G401 (cell line): ENCODE data around the gene EIF4B. TPM values are rescaled to one million over a fixed set of nuclear protein-coding genes. Genes with fewer than 3 reads are reported as not detected.
A peak's percentile ranks its signal among the peaks of the same experiment; 100 is the strongest.

Experiments
- DNase-seq: peaks from one replicate; pipeline ENCODE4 v3.0.0-alpha.2; 2015; ENCODE audit warnings: low spot score
- in situ Hi-C: cut with HindIII; loops from 2 replicates; pipeline ENCODE4 v1.10.0; 2016; ENCODE audit warnings: low sequenced_read_pairs, mixed read lengths
- total RNA-seq: library from RNA; depleted of rRNA; stranded (reverse); fragments of >200 nt; shearing (Covaris generic); gene quantifications from 2 replicates; pipeline ENCODE4 v1.2.3, GENCODE V29; 2014

Gene EIF4B
- total RNA-seq, 1 experiment from 2014 or later: 1,229 TPM

DNA sequence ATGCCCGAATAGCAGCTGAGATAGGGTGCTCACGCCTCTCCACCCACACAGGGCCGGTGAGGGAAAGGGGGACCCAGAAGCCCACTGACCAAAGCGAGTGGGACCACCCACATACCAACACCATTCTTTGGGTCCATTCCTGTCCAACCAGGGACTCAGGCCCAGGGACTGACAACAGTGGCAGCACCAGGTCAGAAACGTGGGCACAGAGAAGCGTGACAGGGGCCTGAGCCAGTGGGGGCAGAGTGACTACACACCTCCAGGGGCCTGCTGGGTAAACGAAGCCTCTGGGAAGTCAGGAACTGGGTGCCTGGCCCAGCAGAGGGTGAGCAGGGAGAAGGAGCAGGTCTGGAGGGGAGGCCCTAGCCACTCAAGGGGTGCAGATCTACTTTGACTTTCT, 59.2 kb downstream of the EIF4B start:
- in situ Hi-C loops: no loop called here
- DNase-seq: no peak

DNA sequence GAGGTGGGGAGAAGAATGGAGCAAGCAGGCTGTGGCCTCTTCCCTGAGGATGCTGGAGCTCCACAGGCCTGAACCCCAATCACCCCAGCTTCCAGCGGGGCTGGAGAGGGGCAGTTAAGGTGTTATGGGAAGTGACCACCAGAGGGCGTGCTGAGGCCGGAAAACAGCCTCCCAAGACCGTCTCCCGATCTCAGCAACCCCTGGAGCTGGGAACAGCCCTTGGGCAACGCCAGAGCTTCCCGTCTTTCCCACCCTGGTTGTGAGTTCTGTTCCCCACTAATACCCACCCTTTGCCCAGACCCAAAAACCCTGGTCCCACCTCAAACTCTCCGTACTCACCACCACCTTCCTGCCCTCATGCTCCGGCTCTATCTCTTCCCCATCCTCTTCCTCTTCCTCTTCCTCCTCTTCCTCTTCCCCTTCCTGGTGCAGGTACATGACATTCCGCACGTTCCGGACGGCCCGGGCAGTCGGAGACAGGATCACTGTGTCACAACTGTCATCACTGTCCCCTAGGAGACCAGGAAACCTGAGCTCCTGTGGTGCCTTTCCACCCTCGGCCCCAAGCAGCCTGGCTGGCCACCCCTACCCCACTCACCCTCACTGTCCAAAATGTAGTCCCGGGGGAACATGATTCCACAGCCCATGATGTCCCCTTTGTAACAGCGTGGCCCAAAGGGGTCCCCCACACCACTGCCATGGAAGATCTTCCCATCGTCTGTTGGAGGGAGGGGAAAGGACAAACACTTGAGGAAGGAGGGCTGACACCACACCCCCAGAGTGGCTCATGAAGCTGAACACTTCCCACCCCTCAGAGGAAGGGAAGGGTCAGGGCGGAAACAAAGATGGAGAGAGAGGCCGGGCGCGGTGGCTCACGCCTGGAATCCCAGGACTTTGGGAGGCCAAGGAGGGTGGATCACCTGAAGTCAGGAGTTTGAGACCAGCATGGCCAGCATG, 60.0 kb downstream of the EIF4B start:
- in situ Hi-C loops: no loop called here
- DNase-seq: peak; percentile 75

GRCh38 chr12:53067074-53067992, 61.1 kb downstream of the EIF4B start:
- no peak for DNase-seq
- in situ Hi-C loops: no loop called here

DNA sequence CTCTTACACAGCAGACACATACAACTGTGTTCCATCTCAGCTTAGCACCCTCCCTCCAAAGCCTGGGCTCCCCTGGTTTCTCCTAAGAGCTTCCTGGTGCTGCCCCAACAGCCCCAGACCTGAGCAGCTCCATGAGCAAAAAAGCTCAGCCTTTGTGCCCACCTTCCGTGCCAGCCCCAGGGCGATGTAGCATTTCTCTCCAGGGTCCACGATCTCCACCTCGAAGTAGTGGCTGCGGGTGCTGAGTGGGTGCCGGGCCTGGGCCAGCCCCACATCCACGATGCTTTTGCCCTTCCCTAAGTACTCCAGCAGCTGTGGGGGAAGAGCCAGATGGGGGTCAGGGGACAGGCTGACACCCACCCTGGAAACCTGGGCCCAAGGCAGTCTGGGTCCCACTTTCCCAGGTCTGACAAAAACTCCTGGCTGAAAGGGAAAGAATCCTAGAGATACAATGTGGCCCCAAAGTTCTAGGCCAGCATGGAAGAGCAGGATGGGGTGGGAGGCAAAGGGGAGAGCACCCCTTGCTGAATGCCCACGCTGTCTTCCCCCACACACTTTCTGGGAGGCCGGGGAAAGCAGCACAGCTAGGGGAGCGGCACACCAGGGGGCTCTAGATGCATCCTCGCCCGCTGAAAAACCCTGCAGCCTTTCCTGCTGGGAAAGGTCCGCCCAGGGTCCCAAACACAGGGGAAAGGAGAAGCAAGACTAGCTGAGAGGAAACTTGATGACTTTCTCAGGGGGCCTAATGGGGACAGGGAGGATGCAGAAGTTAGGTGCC, 61.9 kb downstream of the EIF4B start:
- DNase-seq: no peak
- in situ Hi-C loops: no loop called here

- in situ Hi-C loops: no loop called here
- DNase-seq: no peak
Measured at GRCh38 chr12:53068811-53069585, 62.7 kb downstream of the EIF4B start.

- no peak for DNase-seq
- in situ Hi-C loops: loop anchor here (10.0 kb wide), 1 partner anchor 125 kb away; no protein-coding TSS in a partner anchor
Measured at GRCh38 chr12:53069621-53070410, 63.6 kb downstream of the EIF4B start.

DNA sequence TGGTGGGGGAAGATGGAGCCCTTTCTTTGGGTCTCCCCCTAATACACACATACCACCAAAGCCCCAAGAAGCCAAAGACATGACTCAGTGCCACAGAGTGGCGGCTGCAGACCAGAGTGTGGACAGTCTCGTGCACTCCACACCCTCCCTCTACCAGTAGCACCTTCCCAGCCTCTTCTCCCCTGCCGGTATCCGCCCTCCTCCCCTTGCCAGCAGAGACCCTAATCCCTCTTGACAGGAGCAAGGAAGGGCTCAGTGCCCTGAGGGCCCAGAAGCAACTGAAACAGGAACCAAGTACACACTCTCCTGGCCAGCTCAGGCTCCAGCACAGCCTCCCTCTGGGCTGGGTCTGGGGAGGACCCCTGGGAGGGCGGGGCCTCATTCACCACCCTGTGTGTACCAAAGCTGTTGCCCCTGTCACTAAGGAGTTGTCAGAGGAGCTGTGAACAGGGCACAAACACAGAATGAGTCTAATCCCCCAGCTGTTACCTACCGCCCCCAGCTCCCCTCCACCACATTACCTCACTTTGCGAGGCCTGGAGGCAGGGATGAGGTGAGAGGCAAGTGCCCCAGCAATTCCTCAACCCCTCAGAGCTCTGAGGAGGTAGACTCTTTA, 64.7 kb downstream of the EIF4B start:
- no peak for DNase-seq
- in situ Hi-C loops: loop anchor here (10.0 kb wide), 1 partner anchor 124 kb away; no protein-coding TSS in a partner anchor

DNA sequence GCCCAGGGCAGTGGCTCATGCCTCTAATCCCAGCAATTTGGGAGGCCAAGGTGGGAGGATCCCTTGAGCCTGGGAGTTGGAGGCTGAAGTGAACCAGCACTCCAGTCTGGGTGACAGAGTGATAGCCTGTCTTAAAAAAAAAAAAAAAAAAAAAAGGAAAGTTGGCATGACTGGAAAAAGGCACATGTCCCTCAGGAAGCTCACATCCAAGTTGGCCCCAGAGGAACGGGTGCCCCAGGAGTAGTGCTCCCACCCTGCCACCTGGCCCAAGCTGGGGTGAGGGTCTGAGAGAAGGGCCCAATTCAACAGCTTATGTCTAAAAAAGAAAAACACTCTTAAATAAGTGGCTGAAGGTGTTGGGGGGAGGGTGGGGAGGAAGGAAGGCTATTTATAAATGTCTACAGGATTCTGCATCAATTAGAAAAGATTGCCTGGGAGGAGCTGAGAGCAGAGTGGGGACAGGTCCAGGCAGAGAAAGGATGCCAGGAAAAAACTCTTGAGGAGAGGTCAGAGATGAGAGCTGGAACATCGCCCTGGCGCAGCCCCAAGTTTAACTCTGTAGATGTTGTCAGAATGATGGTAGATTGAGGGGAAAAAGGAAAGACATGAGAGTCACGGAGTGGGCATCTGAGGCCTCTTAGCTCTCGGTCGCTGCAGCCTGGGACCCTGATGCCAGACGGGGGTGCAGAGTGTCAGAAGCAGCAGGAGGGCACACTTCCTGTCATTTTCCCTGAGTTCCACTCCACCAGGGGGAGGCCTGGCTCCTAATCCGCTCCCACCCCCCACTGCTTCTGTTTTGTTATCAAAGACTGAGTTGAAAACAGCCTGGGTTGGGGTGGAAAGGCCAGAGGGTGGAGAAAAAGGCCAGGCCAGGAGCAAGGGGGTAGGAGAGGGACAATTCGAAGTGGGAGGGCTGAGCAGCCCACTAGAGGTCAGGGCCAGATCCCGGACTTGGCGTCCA, 65.6 kb downstream of the EIF4B start:
- DNase-seq: no peak
- in situ Hi-C loops: loop anchor here (10.0 kb wide), 1 partner anchor 123 kb away; no protein-coding TSS in a partner anchor

DNA sequence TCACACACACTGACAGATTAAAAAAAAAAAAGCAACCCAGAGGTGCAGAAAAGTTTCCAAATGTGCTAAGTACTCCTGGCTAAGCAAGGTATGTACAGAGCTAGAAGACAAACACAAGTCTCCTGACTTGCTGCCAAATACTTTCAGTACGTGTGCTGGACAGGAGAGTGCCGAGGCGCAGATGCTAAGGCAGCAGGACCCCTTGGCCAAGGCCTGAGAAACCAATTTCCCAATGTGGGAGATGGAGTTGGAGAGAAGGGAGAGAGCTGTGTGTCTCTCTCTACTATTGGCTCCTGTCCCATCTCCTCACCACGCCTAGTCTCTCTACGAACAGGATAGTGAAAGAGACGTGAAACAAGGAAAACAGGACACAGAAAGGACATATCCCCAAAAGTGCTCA, 67.6 kb downstream of the EIF4B start:
- peak; percentile 47 for DNase-seq
- in situ Hi-C loops: loop anchor here (10.0 kb wide), 1 partner anchor 121 kb away; no protein-coding TSS in a partner anchor

DNA sequence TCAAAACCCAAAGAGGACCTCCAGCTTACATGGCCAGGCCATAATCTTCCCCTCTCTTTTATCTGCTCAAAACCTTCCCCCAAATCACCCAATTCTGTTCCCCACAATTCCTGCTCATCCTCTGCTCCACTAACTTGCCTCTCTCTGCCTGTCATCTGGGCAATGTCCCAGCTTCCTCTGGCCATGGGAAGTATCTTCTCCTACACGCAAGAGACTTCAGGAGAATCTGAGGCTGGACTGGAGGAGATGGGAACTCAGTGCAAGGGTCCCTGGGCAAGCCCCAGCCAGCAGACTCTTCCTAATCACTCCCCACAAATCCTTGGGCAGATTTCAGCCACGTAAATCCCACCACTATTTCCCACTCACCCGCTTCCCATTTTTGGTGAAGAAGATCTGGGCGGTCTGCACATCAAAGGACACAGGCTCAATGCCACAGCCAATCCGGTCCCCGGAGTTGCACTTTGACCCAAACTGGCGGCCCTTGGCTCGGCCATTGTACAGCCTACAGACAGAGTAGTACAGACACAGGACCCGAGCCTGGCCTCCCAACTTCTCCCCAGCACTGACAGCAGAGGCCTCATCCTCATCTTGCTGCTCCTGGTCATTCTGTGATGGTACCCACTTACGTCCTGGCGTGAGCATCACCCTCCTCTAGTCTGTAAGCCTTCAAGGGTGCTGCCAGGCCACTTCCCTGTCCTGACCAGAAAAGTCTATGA, 68.2 kb downstream of the EIF4B start:
- in situ Hi-C loops: loop anchor here (10.0 kb wide), 1 partner anchor 120 kb away; no protein-coding TSS in a partner anchor
- no peak for DNase-seq

DNA sequence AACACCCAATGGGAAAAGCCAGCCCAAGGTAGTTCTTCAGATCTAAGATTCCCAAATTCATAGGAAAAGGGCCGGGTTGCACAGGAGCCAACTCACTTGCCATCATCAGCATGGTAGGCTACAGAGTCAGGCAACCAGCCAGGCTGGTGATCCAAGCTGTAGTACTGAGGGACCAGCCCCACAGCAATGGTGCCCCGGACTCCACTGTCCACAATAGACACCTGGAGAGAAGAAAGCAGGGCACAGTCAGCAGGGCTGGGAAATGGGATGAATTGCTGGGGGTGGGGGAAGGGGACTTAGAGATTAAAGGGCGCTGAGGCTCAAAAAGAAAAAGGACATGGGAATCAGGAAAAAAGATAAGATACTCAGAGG, 68.7 kb downstream of the EIF4B start:
- in situ Hi-C loops: loop anchor here (5.0 to 10.0 kb wide), 2 partner anchors 47 to 120 kb away; no protein-coding TSS in a partner anchor
- DNase-seq: no peak

GRCh38 chr12:53076461-53076860, 70.2 kb downstream of the EIF4B start:
- in situ Hi-C loops: loop anchor here (5.0 to 10.0 kb wide), 2 partner anchors 46 to 118 kb away; no protein-coding TSS in a partner anchor
- DNase-seq: no peak

GRCh38 chr12:53077030-53077429, 70.8 kb downstream of the EIF4B start:
- in situ Hi-C loops: loop anchor here (5.0 to 10.0 kb wide), 2 partner anchors 45 to 118 kb away; no protein-coding TSS in a partner anchor
- DNase-seq: no peak

DNA sequence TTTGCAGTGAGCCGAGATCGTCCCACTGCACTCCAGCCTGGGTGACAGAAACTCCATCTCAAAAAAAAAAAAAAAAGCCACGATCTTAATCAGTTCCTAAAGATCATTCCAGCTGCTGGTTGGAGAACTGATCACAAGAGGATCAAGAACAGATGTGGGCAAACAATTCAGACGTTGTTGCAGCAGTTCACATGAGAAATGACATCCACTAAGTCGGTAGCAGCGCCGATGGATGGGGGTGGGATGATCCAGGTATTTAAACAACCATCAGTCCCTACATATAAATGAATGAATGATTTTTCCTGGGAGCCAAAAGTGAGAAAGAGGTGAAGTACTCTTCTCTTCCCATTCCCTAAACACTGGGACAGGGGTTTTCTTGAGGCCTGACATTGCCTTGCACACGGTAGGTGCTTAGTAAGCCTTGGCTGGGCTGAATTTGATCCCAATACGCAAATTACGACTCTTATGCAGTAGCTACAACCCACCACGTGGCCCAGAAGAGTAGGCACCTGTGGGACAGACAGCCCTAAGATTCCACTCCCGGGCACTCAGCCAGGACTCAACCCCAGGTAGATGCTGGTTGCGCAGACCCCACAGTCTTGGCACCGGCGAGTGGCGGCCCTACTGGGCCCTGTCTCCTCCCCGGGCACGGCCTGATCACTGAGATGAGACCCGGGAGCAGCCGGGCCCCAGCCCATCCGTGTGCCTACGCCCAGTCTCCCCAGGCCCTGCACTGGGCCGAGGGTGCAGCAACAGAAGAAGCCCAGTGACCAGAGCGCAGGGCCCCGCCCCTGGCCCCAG, 72.4 kb downstream of the EIF4B start:
- no peak for DNase-seq
- in situ Hi-C loops: loop anchor here (5.0 to 10.0 kb wide), 2 partner anchors 44 to 116 kb away; no protein-coding TSS in a partner anchor
